ENCODE measurements around the gene NKX2-4.
"Not testable (repeated sequence)": the region's sequence is repeated elsewhere in the genome, so short reads cannot be mapped to it uniquely, and the experiment has no call there.

Gene NKX2-4

DNA sequence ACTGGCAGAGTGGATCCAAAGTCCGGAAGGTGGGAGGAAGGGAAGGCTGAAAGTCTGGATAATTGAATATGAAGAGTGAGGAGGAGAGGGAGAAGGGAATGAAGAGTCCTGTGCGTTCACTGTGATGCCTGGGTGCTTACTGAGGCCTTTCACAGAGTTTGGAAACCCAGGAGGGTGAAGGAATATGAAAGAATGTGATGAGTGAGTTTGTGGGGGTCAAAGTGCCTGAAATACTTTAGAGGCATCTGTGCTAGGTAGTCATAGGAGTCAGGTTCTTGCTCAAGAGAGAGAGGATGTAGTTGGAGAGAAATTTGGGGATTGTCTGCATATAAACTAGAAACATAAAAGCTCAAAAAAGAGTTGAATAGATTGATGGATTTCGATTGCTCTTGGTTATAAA is 20.7 kb downstream of the NKX2-4 start:
- ChIA-PET CTCF (no interaction called here), POLR2A (no interaction called here)
- DNase-seq (ENCODE audit: extremely low spot score) = no peak
- TF ChIP-seq ARNT (IDR thresholded peaks at IDR 0.05) (no peak), SP1 (IDR thresholded peaks at IDR 0.05) (no peak), FOXK2 (IDR thresholded peaks at IDR 0.05) (no peak), FOXM1 (IDR thresholded peaks at IDR 0.05; ENCODE audit: borderline replicate concordance) (no peak), HDGF (IDR thresholded peaks at IDR 0.05; ENCODE audit: borderline replicate concordance) (no peak), FOXA1 (IDR thresholded peaks at IDR 0.05) (no peak), L3MBTL2 (conservative IDR thresholded peaks at IDR 0.05) (no peak), TARDBP (IDR thresholded peaks at IDR 0.05) (no peak), NFRKB (IDR thresholded peaks at IDR 0.05) (no peak), ZNF384 (IDR thresholded peaks at IDR 0.05) (no peak), LEF1 (IDR thresholded peaks at IDR 0.05; ENCODE audit: borderline replicate concordance) (no peak), CTBP1 (IDR thresholded peaks at IDR 0.05; ENCODE audit: borderline replicate concordance) (no peak), ELF4 (IDR thresholded peaks at IDR 0.05) (no peak), BHLHE40 (IDR thresholded peaks at IDR 0.05; ENCODE audit: borderline replicate concordance) (no peak), SUZ12 (IDR thresholded peaks at IDR 0.05) (no peak)
- TF ChIP-seq, protein P1, sequence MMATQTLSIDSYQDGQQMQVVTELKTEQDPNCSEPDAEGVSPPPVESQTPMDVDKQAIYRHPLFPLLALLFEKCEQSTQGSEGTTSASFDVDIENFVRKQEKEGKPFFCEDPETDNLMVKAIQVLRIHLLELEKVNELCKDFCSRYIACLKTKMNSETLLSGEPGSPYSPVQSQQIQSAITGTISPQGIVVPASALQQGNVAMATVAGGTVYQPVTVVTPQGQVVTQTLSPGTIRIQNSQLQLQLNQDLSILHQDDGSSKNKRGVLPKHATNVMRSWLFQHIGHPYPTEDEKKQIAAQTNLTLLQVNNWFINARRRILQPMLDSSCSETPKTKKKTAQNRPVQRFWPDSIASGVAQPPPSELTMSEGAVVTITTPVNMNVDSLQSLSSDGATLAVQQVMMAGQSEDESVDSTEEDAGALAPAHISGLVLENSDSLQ (IDR thresholded peaks at IDR 0.05) = no peak

DNA sequence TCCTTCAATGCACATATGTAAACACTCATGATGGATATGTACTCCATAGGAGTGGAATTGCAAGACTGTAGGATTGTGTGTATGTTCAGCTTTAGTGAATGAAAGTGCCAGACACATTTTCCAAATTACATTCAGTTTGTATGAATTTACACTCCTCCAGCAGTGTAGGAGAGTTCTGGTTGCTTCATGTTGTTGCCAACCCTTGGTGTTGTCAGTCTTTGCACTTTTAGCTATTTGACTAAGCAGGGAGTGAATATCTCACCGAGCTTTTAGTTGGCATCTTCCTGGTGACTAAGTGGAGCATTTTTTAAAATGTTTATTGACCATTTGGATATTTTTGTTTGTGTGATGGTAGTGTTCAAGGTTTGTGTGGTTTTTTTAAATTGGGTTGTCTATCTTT is 23.9 kb downstream of the NKX2-4 start:
- POLR2A ChIA-PET = no interaction called here
- CTCF ChIA-PET = no interaction called here
- TF ChIP-seq FOXA1 (IDR thresholded peaks at IDR 0.05) = no peak
- no peak for TF ChIP-seq SUZ12 (IDR thresholded peaks at IDR 0.05)
- TF ChIP-seq, protein P1 (IDR thresholded peaks at IDR 0.05) = no peak
- TF ChIP-seq LEF1 (IDR thresholded peaks at IDR 0.05; ENCODE audit: borderline replicate concordance) = no peak
- no peak for TF ChIP-seq FOXM1 (IDR thresholded peaks at IDR 0.05; ENCODE audit: borderline replicate concordance)
- TF ChIP-seq HDGF (IDR thresholded peaks at IDR 0.05; ENCODE audit: borderline replicate concordance) = no peak
- no peak for TF ChIP-seq ELF4 (IDR thresholded peaks at IDR 0.05)
- no peak for TF ChIP-seq TARDBP (IDR thresholded peaks at IDR 0.05)
- no peak for TF ChIP-seq NFRKB (IDR thresholded peaks at IDR 0.05)
- TF ChIP-seq SP1 (IDR thresholded peaks at IDR 0.05) = no peak
- no peak for TF ChIP-seq ARNT (IDR thresholded peaks at IDR 0.05)
- no peak for TF ChIP-seq FOXK2 (IDR thresholded peaks at IDR 0.05)
- TF ChIP-seq L3MBTL2 (conservative IDR thresholded peaks at IDR 0.05) = no peak
- TF ChIP-seq BHLHE40 (IDR thresholded peaks at IDR 0.05; ENCODE audit: borderline replicate concordance) = no peak
- TF ChIP-seq CTBP1 (IDR thresholded peaks at IDR 0.05; ENCODE audit: borderline replicate concordance) = no peak
- TF ChIP-seq ZNF384 (IDR thresholded peaks at IDR 0.05) = no peak
- DNase-seq (ENCODE audit: extremely low spot score) = no peak

DNA sequence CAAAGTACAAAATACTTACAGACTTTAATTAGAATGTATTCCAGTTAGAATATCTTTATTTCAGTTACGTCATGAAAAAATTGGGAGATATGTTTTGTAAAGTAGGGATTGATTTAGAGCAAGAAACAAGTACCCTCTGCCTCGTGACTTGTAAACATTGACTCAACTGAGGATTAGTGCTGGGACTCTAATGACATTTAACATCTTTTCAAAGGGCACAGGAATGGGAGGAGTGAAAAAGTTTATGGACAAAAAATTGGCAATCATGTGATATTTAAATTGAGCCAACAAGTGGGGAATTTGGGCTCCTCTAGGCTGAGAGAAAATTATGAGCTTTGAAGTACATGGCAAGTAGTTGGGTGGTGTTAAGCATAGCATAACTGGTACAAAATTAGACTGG is 25.3 kb downstream of the NKX2-4 start:
- ChIA-PET POLR2A (interaction anchor here (1.1 kb wide), 1 partner anchor 10 kb away, joined by 3 read pairs; no protein-coding TSS in a partner anchor), CTCF (no interaction called here)
- TF ChIP-seq L3MBTL2 (conservative IDR thresholded peaks at IDR 0.05) = no peak
- no peak for DNase-seq (ENCODE audit: extremely low spot score)

DNA sequence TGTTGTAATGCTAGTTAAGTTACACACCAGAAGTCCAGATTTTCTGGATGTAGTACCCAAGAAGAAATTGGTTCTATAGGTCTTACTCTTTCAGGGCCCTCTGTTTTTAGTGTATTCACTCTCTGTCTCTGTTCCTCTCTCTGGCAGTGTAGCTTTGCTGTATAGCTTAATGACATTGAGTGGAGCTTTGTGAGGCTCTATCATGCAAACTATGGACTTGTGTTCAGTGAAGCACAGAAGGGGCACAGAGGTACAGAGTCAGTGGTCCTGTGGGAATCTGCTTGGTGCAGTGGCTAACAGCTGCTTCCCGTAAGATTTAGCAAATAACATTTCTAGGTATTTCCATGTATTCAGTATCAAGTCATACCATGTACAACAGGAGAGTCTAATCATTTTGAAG is 26.1 kb downstream of the NKX2-4 start:
- TF ChIP-seq L3MBTL2 (conservative IDR thresholded peaks at IDR 0.05) (no peak), TARDBP (IDR thresholded peaks at IDR 0.05) (no peak)
- POLR2A ChIA-PET = no interaction called here
- no peak for DNase-seq (ENCODE audit: extremely low spot score)
- CTCF ChIA-PET = no interaction called here

DNA sequence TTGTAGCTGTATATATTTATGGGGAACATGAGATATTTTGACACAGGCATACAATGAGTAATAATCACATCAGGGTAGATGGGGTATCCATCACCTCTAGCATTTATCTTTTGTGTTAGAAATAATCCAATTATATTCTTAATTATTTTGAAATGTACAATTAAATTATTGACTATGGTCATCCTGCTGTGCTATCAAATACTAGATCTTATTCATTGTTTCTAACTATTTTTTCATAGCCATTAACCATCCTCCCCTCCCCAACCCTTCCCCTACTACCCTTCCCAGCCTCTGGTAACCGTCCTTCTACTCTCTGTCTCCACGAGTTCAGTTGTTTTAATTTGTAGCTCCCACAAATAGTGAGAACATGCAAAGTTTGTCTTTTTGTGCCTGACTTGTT is 28.5 kb downstream of the NKX2-4 start:
- POLR2A ChIA-PET = no interaction called here
- TF ChIP-seq L3MBTL2 (conservative IDR thresholded peaks at IDR 0.05) (no peak), ELF4 (IDR thresholded peaks at IDR 0.05) (no peak), SUZ12 (IDR thresholded peaks at IDR 0.05) (no peak), FOXM1 (IDR thresholded peaks at IDR 0.05; ENCODE audit: borderline replicate concordance) (no peak), SP1 (IDR thresholded peaks at IDR 0.05) (no peak), FOXK2 (IDR thresholded peaks at IDR 0.05) (no peak), ZNF384 (IDR thresholded peaks at IDR 0.05) (no peak), ARNT (IDR thresholded peaks at IDR 0.05) (no peak), BHLHE40 (IDR thresholded peaks at IDR 0.05; ENCODE audit: borderline replicate concordance) (no peak), NFRKB (IDR thresholded peaks at IDR 0.05) (no peak), CTBP1 (IDR thresholded peaks at IDR 0.05; ENCODE audit: borderline replicate concordance) (no peak), HDGF (IDR thresholded peaks at IDR 0.05; ENCODE audit: borderline replicate concordance) (no peak), FOXA1 (IDR thresholded peaks at IDR 0.05) (no peak), LEF1 (IDR thresholded peaks at IDR 0.05; ENCODE audit: borderline replicate concordance) (no peak), TARDBP (IDR thresholded peaks at IDR 0.05) (no peak)
- TF ChIP-seq, protein P1 (IDR thresholded peaks at IDR 0.05) = no peak
- CTCF ChIA-PET = no interaction called here
- no peak for DNase-seq (ENCODE audit: extremely low spot score)

DNA sequence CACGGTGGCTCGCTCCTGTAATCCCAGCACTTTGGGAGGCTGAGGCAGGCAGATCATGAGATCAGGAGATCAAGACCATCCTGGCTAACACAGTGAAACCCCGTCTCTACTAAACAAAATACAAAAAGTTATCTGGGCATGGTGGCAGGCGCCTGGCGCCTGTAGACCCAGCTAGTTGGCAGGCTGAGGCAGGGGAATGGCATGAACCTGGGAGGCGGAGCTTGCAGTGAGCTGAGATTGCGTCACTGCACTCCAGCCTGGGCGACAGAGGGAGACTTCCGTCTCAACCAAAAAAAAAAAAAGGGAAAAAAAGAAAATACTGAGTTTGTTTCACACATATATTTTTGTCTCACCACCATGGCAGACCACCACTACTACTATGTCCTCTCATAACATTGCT is 31.1 kb downstream of the NKX2-4 start:
- POLR2A ChIA-PET; DNase-seq (ENCODE audit: extremely low spot score); CTCF ChIA-PET: not testable (repeated sequence)

DNA sequence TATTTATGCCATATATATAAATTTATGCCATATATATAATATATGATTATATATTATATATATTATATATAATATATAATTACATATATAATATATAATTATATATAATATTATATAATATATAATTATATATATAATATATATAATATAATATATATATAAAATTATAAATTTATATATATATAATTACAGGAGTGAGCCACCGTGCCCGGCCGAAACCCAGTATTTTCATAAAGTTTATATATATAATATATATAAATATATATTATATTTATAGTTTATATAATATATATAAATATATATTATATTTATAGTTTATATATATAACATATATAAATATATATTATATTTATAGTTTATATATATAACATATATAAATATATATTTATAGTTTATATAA is 31.6 kb downstream of the NKX2-4 start:
- ChIA-PET POLR2A (no interaction called here), CTCF (no interaction called here)
- no peak for DNase-seq (ENCODE audit: extremely low spot score)
- no peak for TF ChIP-seq ZNF384 (IDR thresholded peaks at IDR 0.05)
- TF ChIP-seq L3MBTL2 (conservative IDR thresholded peaks at IDR 0.05) = no peak
- no peak for TF ChIP-seq TARDBP (IDR thresholded peaks at IDR 0.05)
- TF ChIP-seq ELF4 (IDR thresholded peaks at IDR 0.05) = no peak
- no peak for TF ChIP-seq LEF1 (IDR thresholded peaks at IDR 0.05; ENCODE audit: borderline replicate concordance)
- no peak for TF ChIP-seq BHLHE40 (IDR thresholded peaks at IDR 0.05; ENCODE audit: borderline replicate concordance)
- TF ChIP-seq SUZ12 (IDR thresholded peaks at IDR 0.05) = no peak
- TF ChIP-seq, protein P1 (IDR thresholded peaks at IDR 0.05) = no peak
- TF ChIP-seq NFRKB (IDR thresholded peaks at IDR 0.05) = no peak
- no peak for TF ChIP-seq HDGF (IDR thresholded peaks at IDR 0.05; ENCODE audit: borderline replicate concordance)
- no peak for TF ChIP-seq FOXM1 (IDR thresholded peaks at IDR 0.05; ENCODE audit: borderline replicate concordance)
- no peak for TF ChIP-seq FOXK2 (IDR thresholded peaks at IDR 0.05)
